Activated CD4-positive, alpha-beta T cell treated with anti-CD3 and anti-CD28 coated beads for 36 hours (primary cell): ENCODE measurements around the gene PTCRA. TPM values are rescaled to one million over a fixed set of nuclear protein-coding genes. Genes with fewer than 3 reads are reported as not detected.
A peak's percentile ranks its signal among the peaks of the same experiment; 100 is the strongest.
"Not testable (repeated sequence)": the region's sequence is repeated elsewhere in the genome, so short reads cannot be mapped to it uniquely, and the experiment has no call there.

ENCODE experiments used
- ATAC-seq: fragments of 200-7000 bp; cut with Tn5 transposase; one replicate; pipeline ENCODE4 v1.10.0; 2021; ENCODE audit warnings: mild to moderate bottlenecking, moderate library complexity
- CTCF ChIA-PET: fragments of 350-600 bp; sonication (Branson Sonifier 250); formaldehyde crosslinking; loops from one replicate; lab custom pipeline; 2021; ENCODE audit warnings: antibody characterized with exemption; lab: Charles Lee
- POLR2A ChIA-PET: fragments of 350-600 bp; sonication (Branson Sonifier 250); formaldehyde crosslinking; loops from one replicate; lab custom pipeline; 2021; ENCODE audit warnings: antibody characterized with exemption, inconsistent platforms; lab: Charles Lee
- DNase-seq: peaks from one replicate; pipeline ENCODE4 v3.0.0-alpha.2; 2020
- H3K27ac Mint-ChIP-seq: one replicate; pipeline ENCODE4 v1.8.0; 2021; ENCODE audit warnings: mixed read lengths
- H3K27me3 Mint-ChIP-seq: one replicate; pipeline ENCODE4 v1.8.0; 2021; ENCODE audit warnings: mixed read lengths
- H3K36me3 Mint-ChIP-seq: one replicate; pipeline ENCODE4 v1.8.0; 2021; ENCODE audit warnings: low read depth, mixed read lengths
- H3K4me1 Mint-ChIP-seq: one replicate; pipeline ENCODE4 v1.8.0; 2021; ENCODE audit warnings: mixed read lengths
- H3K4me3 Mint-ChIP-seq: one replicate; pipeline ENCODE4 v1.8.0; 2021; ENCODE audit warnings: mild to moderate bottlenecking, moderate library complexity, mixed read lengths
- H3K9me3 Mint-ChIP-seq: one replicate; pipeline ENCODE4 v1.8.0; 2021; ENCODE audit warnings: low read depth, mixed read lengths
- intact Hi-C, 2 experiments: fragments of 100-400 bp; cut with DNase I in 1 of 2; cut with micrococcal nuclease in 1 of 2; formaldehyde crosslinking; loops; one replicate each; pipeline versions ENCODE4 v1.14.2 to v1.15.1; 2022 to 2024; cut with DNase I, micrococcal nuclease
- total RNA-seq, 2 experiments: library from RNA; stranded (reverse); gene quantifications; one replicate each; pipeline ENCODE4 v1.2.3, GENCODE V29; 2021

PTCRA gene
- total RNA-seq, result not detected

- intact Hi-C loops, result no loop called here
- ATAC-seq (no peak), DNase-seq (no peak)
- no peak within 1 kb of the TSS for H3K27ac Mint-ChIP-seq
- H3K36me3 Mint-ChIP-seq, result no peaks in the 10 kb centered on the region
- CTCF ChIA-PET, result interaction anchor here (0.7 to 2.2 kb wide), 2 partner anchors 14 to 118 kb away, joined by 3 to 7 read pairs; no protein-coding TSS in a partner anchor
- no peak within 1 kb of the TSS for H3K4me3 Mint-ChIP-seq
- no peaks in the 10 kb centered on the region for H3K9me3 Mint-ChIP-seq
- peaks cover 6% of the 10 kb centered on the region for H3K27me3 Mint-ChIP-seq
- peaks cover 4% of the 10 kb centered on the region for H3K4me1 Mint-ChIP-seq
- POLR2A ChIA-PET, result no interaction called here
Observed at GRCh38 chr6:42915732-42916131, at the start of gene PTCRA. PTCRA (plus strand) TSS chr6:42916053; CDS start chr6:42916070, 17 bp downstream.

DNA sequence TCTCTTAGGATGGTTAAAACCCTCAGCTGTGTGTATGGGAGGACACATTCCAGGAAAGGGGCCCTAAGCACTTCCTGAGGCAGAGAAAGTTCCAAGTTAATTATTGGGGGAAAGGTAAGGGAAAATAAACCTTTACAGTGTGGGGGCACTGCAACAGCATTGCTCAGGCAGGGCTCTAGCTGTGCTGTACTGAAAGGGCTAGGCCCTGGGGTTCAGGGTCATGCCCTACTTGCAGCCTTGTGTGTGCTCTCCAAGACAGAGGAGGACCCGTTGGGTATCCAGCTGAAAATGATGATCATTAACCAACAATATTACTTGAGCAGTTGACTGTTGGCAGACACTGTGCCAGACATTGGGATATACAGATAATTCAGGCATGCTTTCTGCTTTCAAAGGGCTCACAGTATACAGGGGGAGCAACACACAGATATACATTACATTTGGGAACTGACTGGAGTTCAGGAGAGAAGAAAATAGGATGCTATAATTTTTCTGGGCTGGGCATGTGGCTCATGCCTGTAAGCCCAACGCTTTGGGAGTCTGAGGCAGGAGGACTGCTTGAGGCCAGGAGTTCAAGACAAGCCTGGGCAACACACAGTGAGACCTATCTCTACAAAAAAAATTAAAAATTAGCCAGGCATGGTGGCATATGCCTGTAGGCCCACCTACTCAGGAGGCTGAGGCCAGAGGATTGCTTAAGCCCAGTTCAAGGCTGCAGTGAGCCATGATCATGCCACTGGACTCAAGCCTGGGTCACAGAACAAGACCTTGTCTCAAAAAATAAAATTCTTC, 45.5 kb upstream of the PTCRA start:
- CTCF ChIA-PET, result no interaction called here
- Mint-ChIP-seq H3K27me3 (no peaks in the 10 kb centered on the region), H3K4me1 (no peaks in the 10 kb centered on the region), H3K27ac (no peak overlapping the region), H3K36me3 (peaks cover 2% of the 10 kb centered on the region), H3K4me3 (no peak overlapping the region), H3K9me3 (no peaks in the 10 kb centered on the region)
- ATAC-seq (no peak), DNase-seq (no peak)
- POLR2A ChIA-PET, result no interaction called here
- intact Hi-C loops, result no loop called here

- Mint-ChIP-seq H3K4me1 (no peaks in the 10 kb centered on the region), H3K4me3 (no peak overlapping the region), H3K36me3 (peaks cover 2% of the 10 kb centered on the region), H3K27ac (no peak overlapping the region), H3K9me3 (no peaks in the 10 kb centered on the region), H3K27me3 (no peaks in the 10 kb centered on the region)
- DNase-seq (no peak), ATAC-seq (no peak)
- POLR2A ChIA-PET, result no interaction called here
- CTCF ChIA-PET, result no interaction called here
- intact Hi-C loops, result no loop called here
Observed at GRCh38 chr6:42871711-42872110, 44.1 kb upstream of the PTCRA start.

GRCh38 chr6:42873313-42873712, 42.5 kb upstream of the PTCRA start:
- POLR2A ChIA-PET, result no interaction called here
- Mint-ChIP-seq H3K9me3 (no peaks in the 10 kb centered on the region), H3K36me3 (no peaks in the 10 kb centered on the region), H3K4me3 (no peak overlapping the region), H3K27ac (no peak overlapping the region), H3K27me3 (no peaks in the 10 kb centered on the region), H3K4me1 (no peaks in the 10 kb centered on the region)
- no peak for ATAC-seq
- intact Hi-C loops, result no loop called here
- no peak for DNase-seq
- CTCF ChIA-PET, result interaction anchor here (0.7 to 2.6 kb wide), 3 partner anchors 181 to 227 kb away, joined by 3 to 8 read pairs (median 7); no protein-coding TSS in a partner anchor

DNA sequence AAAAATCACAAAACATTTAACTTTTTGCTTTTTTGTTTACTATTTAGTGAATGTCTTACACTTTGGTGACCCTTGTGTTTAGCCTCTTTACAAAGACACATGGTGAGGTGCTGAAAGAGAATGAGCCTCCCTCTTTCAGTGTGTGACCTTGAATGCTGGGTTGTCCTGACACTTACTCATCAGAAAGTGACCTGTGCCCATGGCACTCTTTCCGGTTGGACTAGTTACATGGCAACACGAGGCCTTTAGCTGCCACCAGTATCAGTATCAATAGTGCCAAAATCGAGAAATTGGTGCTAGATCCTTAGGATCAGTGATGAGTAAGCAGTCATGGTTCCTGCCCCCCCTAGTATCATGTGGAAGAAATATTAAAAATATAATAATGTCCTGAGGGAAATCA, 38.2 kb upstream of the PTCRA start:
- ChIA-PET POLR2A (interaction anchor here (0.6 kb wide), 2 partner anchors 135 to 202 kb away, joined by 3 to 4 read pairs; no protein-coding TSS in a partner anchor), CTCF (interaction anchor here (0.6 to 5.3 kb wide), 5 partner anchors 9 to 300 kb away, joined by 3 to 42 read pairs (median 4); no protein-coding TSS in a partner anchor)
- Mint-ChIP-seq H3K4me1 (peaks cover 10% of the 10 kb centered on the region), H3K4me3 (peak overlapping the region; percentile 43), H3K27me3 (no peaks in the 10 kb centered on the region), H3K36me3 (peaks cover 17% of the 10 kb centered on the region), H3K9me3 (no peaks in the 10 kb centered on the region), H3K27ac (no peak overlapping the region)
- ATAC-seq (no peak), DNase-seq (no peak)
- intact Hi-C loops, result loop anchor here (1.0 to 5.0 kb wide), 6 partner anchors 21 to 1090 kb away; partner anchors contain the start of genes MRPS10 (in 1 of the 2) and TOMM6 (in 1 of the 2)

GRCh38 chr6:42879372-42880239, 36.2 kb upstream of the PTCRA start, which contains the start of gene RPL7L1:
RPL7L1 (plus strand) TSS chr6:42879616; CDS start chr6:42879911, 295 bp downstream.
- intact Hi-C loops, result loop anchor here (1.0 to 5.0 kb wide), 13 partner anchors 11 to 1092 kb away; partner anchors contain the start of genes TBCC (in 2 of the 2), BICRAL (in 1 of the 2), CNPY3 (in 1 of the 2) and KLHDC3 (in 1 of the 2)
- Mint-ChIP-seq H3K4me1 (peaks cover 20% of the 10 kb centered on the region), H3K4me3 (peak within 1 kb of the TSS; percentile 99), H3K27me3 (no peaks in the 10 kb centered on the region), H3K27ac (peak within 1 kb of the TSS; percentile 100), H3K9me3 (no peaks in the 10 kb centered on the region), H3K36me3 (peaks cover 34% of the 10 kb centered on the region)
- CTCF ChIA-PET, result interaction anchor here (0.7 to 5.3 kb wide), 8 partner anchors 11 to 217 kb away, joined by 3 to 42 read pairs (median 5); a partner anchor contains a TSS
- POLR2A ChIA-PET, result interaction anchor here (0.6 to 3.3 kb wide), 10 partner anchors 11 to 1011 kb away, joined by 3 to 19 read pairs (median 3); partner anchors contain the start of genes BICRAL, CNPY3, KLC4 and KLHDC3
- DNase-seq, result peak; percentile 89
- peak; percentile 96 for ATAC-seq

DNA sequence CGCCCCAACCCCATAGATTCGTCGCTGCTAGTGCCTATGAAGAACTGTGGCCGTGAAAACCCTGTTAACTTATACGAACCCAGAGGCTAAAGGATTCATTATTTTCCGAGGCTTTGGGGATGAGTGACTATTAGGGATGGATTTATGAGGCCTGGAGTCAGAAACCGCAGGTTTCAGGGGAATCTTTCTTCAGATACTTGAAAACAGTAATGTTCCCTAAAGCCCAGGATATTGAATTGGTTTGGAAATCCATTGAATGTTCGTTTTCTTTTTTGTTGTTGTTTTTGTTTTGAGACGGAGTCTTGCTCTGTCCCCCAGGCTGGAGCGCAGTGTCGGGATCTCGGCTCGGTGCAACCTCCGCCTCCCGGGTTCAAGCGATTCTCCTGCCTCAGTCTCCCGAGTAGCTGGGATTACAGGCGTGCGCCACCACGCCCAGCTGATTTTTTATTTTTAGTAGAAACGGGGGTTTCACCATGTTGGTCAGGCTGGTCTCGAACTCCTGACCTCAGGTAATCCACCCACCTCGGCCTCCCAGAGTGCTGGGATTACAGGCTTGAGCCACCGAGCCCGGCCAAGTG, 35.5 kb upstream of the PTCRA start:
- not testable (repeated sequence) for ATAC-seq, DNase-seq, H3K27me3 Mint-ChIP-seq, H3K9me3 Mint-ChIP-seq
- Mint-ChIP-seq H3K36me3 (peaks cover 38% of the 10 kb centered on the region), H3K4me3 (peak overlapping the region; percentile 99), H3K27ac (peak overlapping the region; percentile 100), H3K4me1 (peaks cover 23% of the 10 kb centered on the region)
- CTCF ChIA-PET, result interaction anchor here (1.1 to 5.3 kb wide), 6 partner anchors 10 to 218 kb away, joined by 3 to 42 read pairs (median 5); a partner anchor contains a TSS
- POLR2A ChIA-PET, result interaction anchor here (0.6 to 3.3 kb wide), 10 partner anchors 9 to 316 kb away, joined by 3 to 19 read pairs (median 4); partner anchors contain the start of genes CNPY3, KLC4, KLHDC3 and MEA1
- intact Hi-C loops, result loop anchor here in 1 of 2 experiments (1.0 kb wide), 1 partner anchor 10 kb away; a partner anchor contains a TSS

DNA sequence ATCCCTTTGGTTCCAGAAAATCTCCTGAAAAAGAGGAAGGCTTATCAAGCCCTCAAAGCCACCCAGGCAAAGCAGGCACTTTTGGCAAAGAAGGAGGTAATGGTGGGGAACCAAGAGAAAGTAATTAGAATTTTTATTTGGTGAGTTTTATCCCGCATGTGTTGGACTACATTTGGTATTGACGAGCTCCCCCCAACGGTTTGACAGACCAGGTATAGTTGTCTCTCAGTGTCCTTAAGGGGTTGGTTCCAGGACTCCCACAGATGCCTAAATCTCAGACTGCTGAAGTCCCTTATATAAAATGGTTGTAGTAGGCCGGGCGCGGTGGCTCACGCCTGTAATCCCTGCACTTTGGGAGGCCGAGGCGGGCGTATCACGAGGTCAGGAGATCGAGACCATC, 35.0 kb upstream of the PTCRA start:
- H3K27ac Mint-ChIP-seq, result peak overlapping the region; percentile 100
- H3K9me3 Mint-ChIP-seq, ATAC-seq, DNase-seq, H3K27me3 Mint-ChIP-seq: not testable (repeated sequence)
- POLR2A ChIA-PET, result interaction anchor here (0.6 to 3.3 kb wide), 5 partner anchors 8 to 155 kb away, joined by 3 to 16 read pairs (median 4); partner anchors contain the start of genes PPP2R5D and TBCC
- CTCF ChIA-PET, result interaction anchor here (1.1 to 1.8 kb wide), 2 partner anchors 9 to 155 kb away, joined by 5 read pairs; a partner anchor contains a TSS
- peaks cover 26% of the 10 kb centered on the region for H3K4me1 Mint-ChIP-seq
- intact Hi-C loops, result loop anchor here in 1 of 2 experiments (1.0 kb wide), 1 partner anchor 9 kb away; a partner anchor contains a TSS
- peak overlapping the region; percentile 99 for H3K4me3 Mint-ChIP-seq
- H3K36me3 Mint-ChIP-seq, result peaks cover 43% of the 10 kb centered on the region

- Mint-ChIP-seq H3K4me1 (peaks cover 44% of the 10 kb centered on the region), H3K9me3 (no peaks in the 10 kb centered on the region), H3K27ac (peak overlapping the region; percentile 56), H3K36me3 (peaks cover 63% of the 10 kb centered on the region), H3K27me3 (no peaks in the 10 kb centered on the region), H3K4me3 (no peak overlapping the region)
- no peak for DNase-seq
- POLR2A ChIA-PET, result interaction anchor here (0.9 to 1.3 kb wide), 2 partner anchors 140 to 159 kb away, joined by 3 to 5 read pairs; partner anchors contain the start of gene TBCC
- intact Hi-C loops, result no loop called here
- no peak for ATAC-seq
- CTCF ChIA-PET, result interaction anchor here (0.7 kb wide), 1 partner anchor 160 kb away, joined by 3 read pairs; no protein-coding TSS in a partner anchor
Observed at GRCh38 chr6:42885702-42886101, 30.2 kb upstream of the PTCRA start.

DNA sequence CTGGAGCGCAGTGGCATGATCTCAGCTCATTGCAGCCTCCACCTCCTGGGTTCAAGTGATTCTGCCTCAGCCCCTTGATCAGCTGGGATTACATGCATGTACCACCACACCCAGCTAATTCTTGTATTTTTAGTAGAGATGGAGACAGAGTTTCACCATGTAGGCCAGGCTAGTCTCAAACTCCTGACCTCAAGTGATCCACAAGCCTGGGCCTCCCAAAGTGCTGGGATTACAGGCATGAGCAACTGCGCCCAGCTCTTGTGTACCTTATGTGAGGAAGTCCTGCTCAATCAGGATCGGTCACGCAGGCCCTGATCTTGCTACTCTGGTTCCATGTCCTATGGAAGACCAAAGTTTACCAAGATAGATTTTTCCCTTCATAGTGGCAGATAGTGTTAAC, 27.7 kb upstream of the PTCRA start:
- intact Hi-C loops, result not testable (repeated sequence)
- H3K36me3 Mint-ChIP-seq, result peaks cover 52% of the 10 kb centered on the region

More for the DNA sequence above, 27.7 kb upstream of the PTCRA start:
- CTCF ChIA-PET, H3K27me3 Mint-ChIP-seq, POLR2A ChIA-PET, DNase-seq, ATAC-seq, H3K9me3 Mint-ChIP-seq, H3K4me3 Mint-ChIP-seq: not testable (repeated sequence)
- peak overlapping the region; percentile 72 for H3K27ac Mint-ChIP-seq
- H3K4me1 Mint-ChIP-seq, result peaks cover 40% of the 10 kb centered on the region
